ENCODE measurements around the gene MON2. TPM values are rescaled to one million over a fixed set of nuclear protein-coding genes. Genes with fewer than 3 reads are reported as not detected.

The MON2 gene
- 17.6 and 35.5 TPM in 2 replicates for total RNA-seq

GRCh38 chr12:62466594-62467491, at the start of gene MON2:
TSS of gene MON2 (plus strand) at chr12:62466826. CDS start at chr12:62467208, 382 bp downstream.

Other genes starting within 250 kb of the MON2 start
- gene USP15, start 206.4 kb upstream of the MON2 start, total RNA-seq = 86.5 and 88.6 TPM in 2 replicates

Measured in endothelial cell of coronary artery (primary cell).